ENCODE measurements around the gene ATOH8. TPM values are rescaled to one million over a fixed set of nuclear protein-coding genes. Genes with fewer than 3 reads are reported as not detected.

Gene ATOH8
- total and polyA plus RNA-seq, 10 of the 15 experiments (the other 5 are each of a cell fraction or from before 2014, with no cell fraction given) = 0.03 to 0.60 TPM; not detected in 8

GRCh38 chr2:85711578-85712060, 42.2 kb upstream of the ATOH8 start (continued):
- TF ChIP-seq NR2F1 (conservative IDR thresholded peaks at IDR 0.05) = no peak
- TF ChIP-seq BCL11A (IDR thresholded peaks at IDR 0.05; ENCODE audit: low read depth, low read length) = no peak
- TF ChIP-seq, protein P1, sequence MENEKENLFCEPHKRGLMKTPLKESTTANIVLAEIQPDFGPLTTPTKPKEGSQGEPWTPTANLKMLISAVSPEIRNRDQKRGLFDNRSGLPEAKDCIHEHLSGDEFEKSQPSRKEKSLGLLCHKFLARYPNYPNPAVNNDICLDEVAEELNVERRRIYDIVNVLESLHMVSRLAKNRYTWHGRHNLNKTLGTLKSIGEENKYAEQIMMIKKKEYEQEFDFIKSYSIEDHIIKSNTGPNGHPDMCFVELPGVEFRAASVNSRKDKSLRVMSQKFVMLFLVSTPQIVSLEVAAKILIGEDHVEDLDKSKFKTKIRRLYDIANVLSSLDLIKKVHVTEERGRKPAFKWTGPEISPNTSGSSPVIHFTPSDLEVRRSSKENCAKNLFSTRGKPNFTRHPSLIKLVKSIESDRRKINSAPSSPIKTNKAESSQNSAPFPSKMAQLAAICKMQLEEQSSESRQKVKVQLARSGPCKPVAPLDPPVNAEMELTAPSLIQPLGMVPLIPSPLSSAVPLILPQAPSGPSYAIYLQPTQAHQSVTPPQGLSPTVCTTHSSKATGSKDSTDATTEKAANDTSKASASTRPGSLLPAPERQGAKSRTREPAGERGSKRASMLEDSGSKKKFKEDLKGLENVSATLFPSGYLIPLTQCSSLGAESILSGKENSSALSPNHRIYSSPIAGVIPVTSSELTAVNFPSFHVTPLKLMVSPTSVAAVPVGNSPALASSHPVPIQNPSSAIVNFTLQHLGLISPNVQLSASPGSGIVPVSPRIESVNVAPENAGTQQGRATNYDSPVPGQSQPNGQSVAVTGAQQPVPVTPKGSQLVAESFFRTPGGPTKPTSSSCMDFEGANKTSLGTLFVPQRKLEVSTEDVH (IDR thresholded peaks at IDR 0.05; ENCODE audit: low read depth, partially characterized antibody) = no peak
- TF ChIP-seq, protein P2, sequence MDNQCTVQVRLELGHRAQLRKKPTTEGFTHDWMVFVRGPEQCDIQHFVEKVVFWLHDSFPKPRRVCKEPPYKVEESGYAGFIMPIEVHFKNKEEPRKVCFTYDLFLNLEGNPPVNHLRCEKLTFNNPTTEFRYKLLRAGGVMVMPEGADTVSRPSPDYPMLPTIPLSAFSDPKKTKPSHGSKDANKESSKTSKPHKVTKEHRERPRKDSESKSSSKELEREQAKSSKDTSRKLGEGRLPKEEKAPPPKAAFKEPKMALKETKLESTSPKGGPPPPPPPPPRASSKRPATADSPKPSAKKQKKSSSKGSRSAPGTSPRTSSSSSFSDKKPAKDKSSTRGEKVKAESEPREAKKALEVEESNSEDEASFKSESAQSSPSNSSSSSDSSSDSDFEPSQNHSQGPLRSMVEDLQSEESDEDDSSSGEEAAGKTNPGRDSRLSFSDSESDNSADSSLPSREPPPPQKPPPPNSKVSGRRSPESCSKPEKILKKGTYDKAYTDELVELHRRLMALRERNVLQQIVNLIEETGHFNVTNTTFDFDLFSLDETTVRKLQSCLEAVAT (IDR thresholded peaks at IDR 0.05) = no peak

- DNase-seq (ENCODE audit: low read depth, low spot score) = no peak
- intact Hi-C loops (cut with micrococcal nuclease; ENCODE audit: unreplicated experiment) = no loop called here
- H3K4me2 ChIP-seq (ENCODE audit: control insufficient read depth, insufficient read depth) = no peak overlapping the region
- H3K9ac ChIP-seq (ENCODE audit: control insufficient read depth, insufficient read depth, low read length) = no peak overlapping the region
- in situ Hi-C loops (cut with MboI) = no loop called here
- no peak overlapping the region for H3K4me3 ChIP-seq
- no peaks in the 10 kb centered on the region for H3K4me1 ChIP-seq (ENCODE audit: control insufficient read depth, insufficient read depth, low read length)
- CTCF ChIA-PET = interaction anchor here (1.0 to 10.2 kb wide), 6 partner anchors 9 to 103 kb away, joined by 3 to 194 read pairs (median 6); no protein-coding TSS in a partner anchor
- no peak for FAIRE-seq
- H3K27ac ChIP-seq (ENCODE audit: control insufficient read depth, insufficient read depth) = no peak overlapping the region
- WGBS (ENCODE audit: insufficient coverage, insufficient replicate concordance, low lambda C conversion rate, missing lambda C conversion rate) = 33% methylated on average over 15 of the region's 15 CpGs
- no peaks in the 10 kb centered on the region for H3K9me3 ChIP-seq (replicated peaks; ENCODE audit: control insufficient read depth, insufficient read depth, low read length)
- no peak overlapping the region for H2AFZ ChIP-seq (ENCODE audit: control insufficient read depth, low read depth, low read length)
- ATAC-seq = no peak
- BruUV-seq (replicated peaks) = no TSS peak
- no peaks in the 10 kb centered on the region for H4K20me1 ChIP-seq (ENCODE audit: control insufficient read depth, insufficient read depth)
- SMC1A ChIA-PET (ENCODE audit: uncharacterized antibody, unreplicated experiment) = interaction anchor here (0.5 to 1.3 kb wide), 4 partner anchors 10 to 156 kb away, joined by 3 read pairs; no protein-coding TSS in a partner anchor
- RAD21 ChIA-PET (ENCODE audit: unreplicated experiment) = no interaction called here
- H3K79me2 ChIP-seq (ENCODE audit: control insufficient read depth, insufficient read depth, low read length) = no peaks in the 10 kb centered on the region
- POLR2A ChIA-PET = interaction anchor here (1.0 to 1.3 kb wide), 2 partner anchors 9 to 13 kb away, joined by 3 read pairs; no protein-coding TSS in a partner anchor
- no peaks in the 10 kb centered on the region; a peak in 1 of 4 replicates for H3K27me3 ChIP-seq (replicated peaks in 1 of 2; ENCODE audit: control insufficient read depth in 2 of 2, insufficient read depth in 2 of 2, low read length in 1 of 2)
- no peaks in the 10 kb centered on the region for H3K36me3 ChIP-seq (ENCODE audit: control insufficient read depth in 2 of 2, insufficient read depth in 2 of 2, low read length in 1 of 2)
- no peak for TF ChIP-seq REST (IDR thresholded peaks at IDR 0.05; ENCODE audit: low read depth, low read length)
- no peak for TF ChIP-seq ZNF622 (IDR thresholded peaks at IDR 0.05)
- no peak for TF ChIP-seq HDGF (IDR thresholded peaks at IDR 0.05)
- no peak for TF ChIP-seq PAX5 (IDR thresholded peaks at IDR 0.05; ENCODE audit: borderline replicate concordance, low read depth, low read length)
- no peak for TF ChIP-seq POU2F2 (IDR thresholded peaks at IDR 0.05; ENCODE audit: borderline replicate concordance, low read depth, low read length)
- no peak for TF ChIP-seq RCOR1 (conservative IDR thresholded peaks at IDR 0.05; ENCODE audit: low read depth, low read length)
Observed at GRCh38 chr2:85712336-85712735, 41.5 kb upstream of the ATOH8 start.
